Peyer's patch (tissue), 4 donors: Measurements from ENCODE around the gene FUS. TPM values are rescaled to one million over a fixed set of nuclear protein-coding genes. Genes with fewer than 3 reads are reported as not detected.

Experiments used
- DNase-seq, 3 donors: peaks; one replicate each; pipeline ENCODE4 v3.0.0-alpha.2; 2017 to 2019
- H3K27ac ChIP-seq, 4 donors: fragments of 200-600 bp; sonication (generic); one replicate each; pipeline ENCODE4 v1.5.1; 2016 to 2019
- H3K27me3 ChIP-seq, 2 donors: fragments of 200-600 bp; sonication (generic); one replicate each; pipeline ENCODE4 v1.5.1; 2019
- H3K36me3 ChIP-seq, 3 donors: fragments of 200-600 bp; sonication (generic); one replicate each; pipeline ENCODE4 v1.5.1; 2016 to 2019
- H3K4me1 ChIP-seq, 4 donors: fragments of 200-600 bp; sonication (generic); one replicate each; pipeline ENCODE4 v1.5.1; 2016 to 2019
- H3K4me3 ChIP-seq, 4 donors: fragments of 200-600 bp; sonication (generic); 1 replicate in 3 of 4; 2 replicates in 1 of 4; pipeline ENCODE4 v1.5.1; 2016 to 2019; ENCODE audit warnings: mild to moderate bottlenecking in 1 of 4
- H3K9me3 ChIP-seq, 4 donors: fragments of 200-600 bp; sonication (generic); one replicate each; pipeline ENCODE4 v1.5.1; 2016 to 2019; ENCODE audit warnings: mild to moderate bottlenecking in 1 of 4
- POLR2A ChIP-seq, 2 donors: fragments of 450-650 bp; IDR thresholded peaks; one replicate each; pipeline ENCODE4 v1.5.1; 2017; ENCODE audit warnings: antibody characterized with exemption in 2 of 2, mild to moderate bottlenecking in 2 of 2, moderate library complexity in 2 of 2
- total RNA-seq, 4 donors: library from RNA; depleted of rRNA; stranded (reverse); fragments of >200 nt; gene quantifications; one replicate each; pipeline ENCODE4 v1.1.0, GENCODE V29; 2016
- TF ChIP-seq, protein P1 (sequence below), 6 experiments: fragments of 450-650 bp in 4 of 6; fragments of 200-600 bp in 2 of 6; sonication (generic) in 1 of 6; IDR thresholded peaks; one replicate each; pipeline ENCODE4 v1.5.1; 2017 to 2019; ENCODE audit warnings: antibody characterized with exemption in 6 of 6, mild to moderate bottlenecking in 3 of 6, moderate library complexity in 1 of 6

FUS gene
- total RNA-seq, 4 donors from 2014 or later, result 69.7 to 173 (median 121) TPM

- Histone ChIP-seq H3K9me3 (no peaks in the 10 kb centered on the region), H3K27me3 (peaks cover 0 to 7% of the 10 kb centered on the region in 2 donors), H3K36me3 (no peaks in the 10 kb centered on the region), H3K4me1 (peaks cover 0 to 7% (median 5%) of the 10 kb centered on the region in 4 donors), H3K27ac (no peak overlapping the region), H3K4me3 (no peak overlapping the region)
- DNase-seq, result no peak
- TF ChIP-seq POLR2A (IDR thresholded peaks at IDR 0.05), result no peak
- TF ChIP-seq, protein P1, sequence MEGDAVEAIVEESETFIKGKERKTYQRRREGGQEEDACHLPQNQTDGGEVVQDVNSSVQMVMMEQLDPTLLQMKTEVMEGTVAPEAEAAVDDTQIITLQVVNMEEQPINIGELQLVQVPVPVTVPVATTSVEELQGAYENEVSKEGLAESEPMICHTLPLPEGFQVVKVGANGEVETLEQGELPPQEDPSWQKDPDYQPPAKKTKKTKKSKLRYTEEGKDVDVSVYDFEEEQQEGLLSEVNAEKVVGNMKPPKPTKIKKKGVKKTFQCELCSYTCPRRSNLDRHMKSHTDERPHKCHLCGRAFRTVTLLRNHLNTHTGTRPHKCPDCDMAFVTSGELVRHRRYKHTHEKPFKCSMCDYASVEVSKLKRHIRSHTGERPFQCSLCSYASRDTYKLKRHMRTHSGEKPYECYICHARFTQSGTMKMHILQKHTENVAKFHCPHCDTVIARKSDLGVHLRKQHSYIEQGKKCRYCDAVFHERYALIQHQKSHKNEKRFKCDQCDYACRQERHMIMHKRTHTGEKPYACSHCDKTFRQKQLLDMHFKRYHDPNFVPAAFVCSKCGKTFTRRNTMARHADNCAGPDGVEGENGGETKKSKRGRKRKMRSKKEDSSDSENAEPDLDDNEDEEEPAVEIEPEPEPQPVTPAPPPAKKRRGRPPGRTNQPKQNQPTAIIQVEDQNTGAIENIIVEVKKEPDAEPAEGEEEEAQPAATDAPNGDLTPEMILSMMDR (IDR thresholded peaks at IDR 0.05), result no peak
Measured at GRCh38 chr16:31221357-31222160, 41.6 kb downstream of the FUS start.

DNA sequence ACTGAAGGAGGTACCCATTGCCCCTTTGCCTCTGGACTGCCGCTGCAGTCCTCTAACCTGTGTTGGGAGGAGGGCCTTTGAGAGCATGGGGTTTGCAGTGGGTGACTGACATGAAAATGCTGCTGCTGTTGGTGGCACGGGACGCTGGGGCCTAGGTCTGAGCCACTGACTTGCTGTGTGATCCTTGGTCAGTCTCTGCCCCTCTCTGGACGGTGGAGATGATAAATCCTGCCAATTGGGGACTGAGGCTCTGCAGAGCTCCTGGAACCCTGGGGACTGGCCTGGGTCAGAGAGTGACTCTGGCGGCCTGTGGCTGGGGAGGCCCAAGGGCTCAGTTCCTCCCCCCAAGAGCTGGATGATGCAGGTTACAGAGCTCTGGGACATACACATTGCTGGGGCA lies 43.1 kb downstream of the FUS start:
- Histone ChIP-seq H3K27me3 (no peaks in the 10 kb centered on the region), H3K9me3 (no peaks in the 10 kb centered on the region), H3K4me3 (no peak overlapping the region), H3K36me3 (no peaks in the 10 kb centered on the region), H3K27ac (no peak overlapping the region), H3K4me1 (no peaks in the 10 kb centered on the region)
- TF ChIP-seq POLR2A (IDR thresholded peaks at IDR 0.05), result no peak
- TF ChIP-seq, protein P1 (IDR thresholded peaks at IDR 0.05), result no peak
- DNase-seq, result no peak

DNA sequence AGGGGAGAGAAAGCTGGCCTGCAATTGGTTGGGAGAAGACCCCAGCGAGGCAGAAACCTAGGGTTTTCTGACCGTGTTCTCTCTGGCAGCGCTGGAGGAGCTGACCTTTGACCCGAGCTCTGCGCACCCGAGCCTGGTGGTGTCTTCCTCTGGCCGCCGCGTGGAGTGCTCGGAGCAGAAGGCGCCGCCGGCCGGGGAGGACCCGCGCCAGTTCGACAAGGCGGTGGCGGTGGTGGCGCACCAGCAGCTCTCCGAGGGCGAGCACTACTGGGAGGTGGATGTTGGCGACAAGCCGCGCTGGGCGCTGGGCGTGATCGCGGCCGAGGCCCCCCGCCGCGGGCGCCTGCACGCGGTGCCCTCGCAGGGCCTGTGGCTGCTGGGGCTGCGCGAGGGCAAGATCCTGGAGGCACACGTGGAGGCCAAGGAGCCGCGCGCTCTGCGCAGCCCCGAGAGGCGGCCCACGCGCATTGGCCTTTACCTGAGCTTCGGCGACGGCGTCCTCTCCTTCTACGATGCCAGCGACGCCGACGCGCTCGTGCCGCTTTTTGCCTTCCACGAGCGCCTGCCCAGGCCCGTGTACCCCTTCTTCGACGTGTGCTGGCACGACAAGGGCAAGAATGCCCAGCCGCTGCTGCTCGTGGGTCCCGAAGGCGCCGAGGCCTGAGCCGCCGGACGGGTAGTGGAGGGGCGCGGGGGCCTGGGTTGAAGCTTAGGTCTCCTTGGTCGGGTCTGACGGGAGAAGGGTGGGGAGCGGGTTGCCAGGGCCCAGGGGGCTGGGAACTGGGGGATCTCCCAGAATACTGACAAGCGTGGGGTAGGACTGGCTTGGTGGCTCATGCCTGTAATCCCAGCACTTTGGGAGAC lies 44.4 kb downstream of the FUS start:
- Histone ChIP-seq H3K36me3 (no peaks in the 10 kb centered on the region), H3K9me3 (no peaks in the 10 kb centered on the region), H3K4me3 (no peak overlapping the region), H3K4me1 (no peaks in the 10 kb centered on the region), H3K27me3 (no peaks in the 10 kb centered on the region), H3K27ac (no peak overlapping the region)
- no peak for TF ChIP-seq POLR2A (IDR thresholded peaks at IDR 0.05)
- TF ChIP-seq, protein P1 (IDR thresholded peaks at IDR 0.05), result no peak
- no peak for DNase-seq

- Histone ChIP-seq H3K4me3 (no peak overlapping the region), H3K4me1 (no peaks in the 10 kb centered on the region), H3K9me3 (no peaks in the 10 kb centered on the region), H3K27ac (no peak overlapping the region), H3K36me3 (no peaks in the 10 kb centered on the region), H3K27me3 (no peaks in the 10 kb centered on the region)
- TF ChIP-seq, protein P1 (IDR thresholded peaks at IDR 0.05), result no peak
- no peak for TF ChIP-seq POLR2A (IDR thresholded peaks at IDR 0.05)
- no peak for DNase-seq
Measured at GRCh38 chr16:31225193-31225592, 45.3 kb downstream of the FUS start.

DNA sequence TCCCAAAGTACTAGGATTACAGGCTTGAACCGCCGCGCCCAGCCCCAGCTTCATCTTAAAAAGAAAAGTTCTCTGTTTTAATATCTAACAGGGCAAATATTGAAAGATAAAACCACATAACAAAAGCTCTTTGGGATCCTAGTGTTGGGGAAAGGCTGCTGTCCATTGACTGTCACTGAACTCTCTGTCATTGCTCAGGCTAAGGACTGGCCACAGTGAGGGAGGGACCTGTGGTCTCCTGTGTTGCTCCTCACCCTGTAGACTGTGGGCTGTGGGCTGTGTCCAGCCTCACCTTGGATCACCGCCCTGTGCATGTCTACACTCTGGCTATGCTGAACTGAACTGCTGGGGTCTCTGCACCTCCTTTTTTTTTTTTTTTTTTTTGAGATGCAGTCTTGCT lies 48.3 kb downstream of the FUS start:
- no peak overlapping the region for H3K27ac ChIP-seq
- H3K9me3 ChIP-seq, result no peaks in the 10 kb centered on the region
- TF ChIP-seq, protein P1 (IDR thresholded peaks at IDR 0.05), result no peak
- no peak for TF ChIP-seq POLR2A (IDR thresholded peaks at IDR 0.05)
- H3K36me3 ChIP-seq, result no peaks in the 10 kb centered on the region
- DNase-seq, result no peak
- no peaks in the 10 kb centered on the region for H3K27me3 ChIP-seq
- no peak overlapping the region for H3K4me3 ChIP-seq
- H3K4me1 ChIP-seq, result no peaks in the 10 kb centered on the region
